Neural progenitor cell (in vitro differentiated cells): ENCODE measurements around the gene PEMT. TPM values are rescaled to one million over a fixed set of nuclear protein-coding genes. Genes with fewer than 3 reads are reported as not detected.

Experiments
- DNase-seq: peaks from one replicate; pipeline ENCODE4 v3.0.0-alpha.2; 2016; ENCODE audit warnings: low spot score
- H2AFZ ChIP-seq: fragments of 200-600 bp; sonication (generic); replicated peaks from 2 replicates; pipeline ENCODE4 v1.6.1; 2016; ENCODE audit warnings: antibody characterized with exemption
- H3F3A ChIP-seq: fragments of 200-600 bp; sonication (generic); 2 replicates; pipeline ENCODE4 v1.6.1; 2016; ENCODE audit warnings: antibody characterized with exemption, low read depth
- H3K27ac ChIP-seq: fragments of 200-600 bp; sonication (generic); 2 replicates; pipeline ENCODE4 v1.5.1; 2016; ENCODE audit warnings: mild to moderate bottlenecking
- H3K27me3 ChIP-seq: fragments of 200-600 bp; sonication (generic); 2 replicates; pipeline ENCODE4 v1.6.1; 2016; ENCODE audit warnings: mild to moderate bottlenecking, moderate library complexity
- H3K36me3 ChIP-seq: fragments of 200-600 bp; sonication (generic); 2 replicates; pipeline ENCODE4 v1.5.1; 2016
- H3K4me1 ChIP-seq: fragments of 200-600 bp; sonication (generic); 2 replicates; pipeline ENCODE4 v1.6.1; 2016; ENCODE audit warnings: mixed run types
- H3K4me2 ChIP-seq: fragments of 200-600 bp; sonication (generic); 2 replicates; pipeline ENCODE4 v1.6.1; 2016
- H3K4me3 ChIP-seq: fragments of 200-600 bp; sonication (generic); 2 replicates; pipeline ENCODE4 v1.5.1; 2016
- H3K79me2 ChIP-seq: fragments of 200-600 bp; sonication (generic); 2 replicates; pipeline ENCODE4 v1.6.1; 2016; ENCODE audit warnings: low read depth
- H3K9ac ChIP-seq: fragments of 200-600 bp; sonication (generic); 2 replicates; pipeline ENCODE4 v1.6.1; 2016
- H3K9me3 ChIP-seq: fragments of 200-600 bp; sonication (generic); 2 replicates; pipeline ENCODE4 v1.5.1; 2016; ENCODE audit warnings: low read depth
- H4K20me1 ChIP-seq: fragments of 200-600 bp; sonication (generic); 2 replicates; pipeline ENCODE4 v1.6.1; 2016; ENCODE audit warnings: low read depth
- H3K27ac Mint-ChIP-seq: 3 replicates; pipeline ENCODE4 v1.8.0; 2021; ENCODE audit warnings: mixed read lengths
- H3K27me3 Mint-ChIP-seq: 2 replicates; pipeline ENCODE4 v1.8.0; 2022; ENCODE audit warnings: low read depth, mild to moderate bottlenecking, inconsistent platforms, moderate library complexity, mixed read lengths; ENCODE audit not compliant: insufficient read depth
- H3K36me3 Mint-ChIP-seq: 3 replicates; pipeline ENCODE4 v1.8.0; 2021; ENCODE audit warnings: mixed read lengths
- H3K4me1 Mint-ChIP-seq: 3 replicates; pipeline ENCODE4 v1.8.0; 2021; ENCODE audit warnings: mixed read lengths
- H3K4me3 Mint-ChIP-seq: 3 replicates; pipeline ENCODE4 v1.8.0; 2021; ENCODE audit warnings: mild to moderate bottlenecking, moderate library complexity, mixed read lengths
- H3K9me3 Mint-ChIP-seq: 3 replicates; pipeline ENCODE4 v1.8.0; 2020; ENCODE audit warnings: mixed read lengths
- EZH2 ChIP-seq: fragments of 200-600 bp; sonication (generic); IDR thresholded peaks from 2 replicates; pipeline ENCODE4 v1.6.1; 2017; ENCODE audit warnings: antibody characterized with exemption, mild to moderate bottlenecking, moderate library complexity
- EZH2phosphoT487 ChIP-seq: fragments of 200-600 bp; sonication (generic); IDR thresholded peaks from 2 replicates; pipeline ENCODE4 v1.6.1; 2017; ENCODE audit warnings: antibody characterized with exemption
- total RNA-seq: library from RNA; depleted of rRNA; stranded (reverse); fragments of >200 nt; gene quantifications from 2 replicates; pipeline ENCODE4 v1.2.3, GENCODE V29; 2015; ENCODE audit warnings: low replicate concordance
- TF ChIP-seq, protein P1 (sequence below): fragments of 200-600 bp; sonication (generic); IDR thresholded peaks from 2 replicates; pipeline ENCODE4 v1.5.1; 2017; ENCODE audit warnings: antibody characterized with exemption, mild to moderate bottlenecking

The PEMT gene
- total RNA-seq, 1 donor from 2014 or later: 17.7 TPM

DNA sequence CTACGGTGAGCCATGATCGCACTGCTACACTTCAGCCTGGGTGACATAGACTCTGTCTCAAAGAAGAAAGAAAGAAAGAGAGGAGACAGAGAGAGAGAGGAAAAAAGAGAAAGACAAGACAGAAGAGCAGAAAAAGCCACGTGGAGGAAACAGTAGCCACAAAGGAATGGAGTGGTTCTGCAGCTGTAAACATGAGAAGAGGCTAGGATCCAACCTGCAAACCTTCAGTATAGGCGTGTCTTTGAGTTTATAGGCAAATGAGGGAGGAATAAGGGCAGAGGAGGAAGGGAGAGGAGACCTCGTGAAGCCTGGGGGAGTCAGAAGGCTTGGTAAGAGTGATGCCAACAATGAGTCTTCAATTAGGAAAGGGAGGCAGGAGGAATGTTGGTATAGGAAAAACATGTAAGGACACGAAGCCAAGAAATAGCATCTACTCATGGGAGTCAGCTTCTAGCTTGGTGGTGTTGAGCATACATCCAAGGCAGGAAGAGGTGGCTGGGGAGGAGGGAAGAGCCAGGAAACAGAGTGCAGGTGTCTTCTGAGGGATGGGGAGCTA, 110.8 kb downstream of the PEMT start:
- H3K36me3 Mint-ChIP-seq: peaks cover 6% of the 10 kb centered on the region
- peaks cover 87% of the 10 kb centered on the region for H3K79me2 ChIP-seq
- H3K4me3 Mint-ChIP-seq: no peak overlapping the region
- H3K36me3 ChIP-seq: no peaks in the 10 kb centered on the region
- H4K20me1 ChIP-seq: peaks cover 23% of the 10 kb centered on the region
- H3K9ac ChIP-seq: no peak overlapping the region
- TF ChIP-seq EZH2phosphoT487: no peak
- TF ChIP-seq, protein P1, sequence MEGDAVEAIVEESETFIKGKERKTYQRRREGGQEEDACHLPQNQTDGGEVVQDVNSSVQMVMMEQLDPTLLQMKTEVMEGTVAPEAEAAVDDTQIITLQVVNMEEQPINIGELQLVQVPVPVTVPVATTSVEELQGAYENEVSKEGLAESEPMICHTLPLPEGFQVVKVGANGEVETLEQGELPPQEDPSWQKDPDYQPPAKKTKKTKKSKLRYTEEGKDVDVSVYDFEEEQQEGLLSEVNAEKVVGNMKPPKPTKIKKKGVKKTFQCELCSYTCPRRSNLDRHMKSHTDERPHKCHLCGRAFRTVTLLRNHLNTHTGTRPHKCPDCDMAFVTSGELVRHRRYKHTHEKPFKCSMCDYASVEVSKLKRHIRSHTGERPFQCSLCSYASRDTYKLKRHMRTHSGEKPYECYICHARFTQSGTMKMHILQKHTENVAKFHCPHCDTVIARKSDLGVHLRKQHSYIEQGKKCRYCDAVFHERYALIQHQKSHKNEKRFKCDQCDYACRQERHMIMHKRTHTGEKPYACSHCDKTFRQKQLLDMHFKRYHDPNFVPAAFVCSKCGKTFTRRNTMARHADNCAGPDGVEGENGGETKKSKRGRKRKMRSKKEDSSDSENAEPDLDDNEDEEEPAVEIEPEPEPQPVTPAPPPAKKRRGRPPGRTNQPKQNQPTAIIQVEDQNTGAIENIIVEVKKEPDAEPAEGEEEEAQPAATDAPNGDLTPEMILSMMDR: no peak
- TF ChIP-seq EZH2: no peak
- H3K4me1 Mint-ChIP-seq: peaks cover 24% of the 10 kb centered on the region
- no peak overlapping the region for H3K4me2 ChIP-seq
- no peak for DNase-seq
- no peaks in the 10 kb centered on the region for H3K9me3 ChIP-seq
- no peak overlapping the region for H3K27ac Mint-ChIP-seq
- H3K27me3 Mint-ChIP-seq: no peaks in the 10 kb centered on the region
- no peaks in the 10 kb centered on the region for H3F3A ChIP-seq
- no peaks in the 10 kb centered on the region for H3K27me3 ChIP-seq
- no peak overlapping the region for H2AFZ ChIP-seq
- peaks cover 22% of the 10 kb centered on the region for H3K4me1 ChIP-seq
- H3K27ac ChIP-seq: no peak overlapping the region
- no peak overlapping the region for H3K4me3 ChIP-seq
- no peaks in the 10 kb centered on the region for H3K9me3 Mint-ChIP-seq

DNA sequence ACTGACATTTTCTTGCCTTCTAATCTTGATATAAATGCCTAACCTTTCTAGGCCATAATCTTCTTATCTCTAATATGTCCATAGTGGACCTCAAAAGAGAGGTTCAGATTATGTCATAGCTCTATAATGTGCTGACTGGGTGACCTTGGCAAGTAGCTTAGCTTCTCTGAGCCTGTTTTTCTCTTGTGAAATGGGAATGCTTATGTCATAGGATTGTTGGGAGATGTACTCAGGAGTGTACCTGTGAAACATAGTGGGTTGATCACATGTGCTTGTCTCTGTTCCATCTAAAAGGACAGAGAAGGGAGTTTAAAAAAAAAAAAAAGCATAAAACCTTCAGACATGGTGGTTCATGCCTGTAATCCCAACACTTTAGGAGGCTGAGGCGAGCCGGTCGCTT, 112.3 kb downstream of the PEMT start:
- Histone ChIP-seq H3F3A (no peaks in the 10 kb centered on the region), H3K4me3 (no peak overlapping the region)
- H3K4me3 Mint-ChIP-seq: peak overlapping the region; percentile 29

DNA sequence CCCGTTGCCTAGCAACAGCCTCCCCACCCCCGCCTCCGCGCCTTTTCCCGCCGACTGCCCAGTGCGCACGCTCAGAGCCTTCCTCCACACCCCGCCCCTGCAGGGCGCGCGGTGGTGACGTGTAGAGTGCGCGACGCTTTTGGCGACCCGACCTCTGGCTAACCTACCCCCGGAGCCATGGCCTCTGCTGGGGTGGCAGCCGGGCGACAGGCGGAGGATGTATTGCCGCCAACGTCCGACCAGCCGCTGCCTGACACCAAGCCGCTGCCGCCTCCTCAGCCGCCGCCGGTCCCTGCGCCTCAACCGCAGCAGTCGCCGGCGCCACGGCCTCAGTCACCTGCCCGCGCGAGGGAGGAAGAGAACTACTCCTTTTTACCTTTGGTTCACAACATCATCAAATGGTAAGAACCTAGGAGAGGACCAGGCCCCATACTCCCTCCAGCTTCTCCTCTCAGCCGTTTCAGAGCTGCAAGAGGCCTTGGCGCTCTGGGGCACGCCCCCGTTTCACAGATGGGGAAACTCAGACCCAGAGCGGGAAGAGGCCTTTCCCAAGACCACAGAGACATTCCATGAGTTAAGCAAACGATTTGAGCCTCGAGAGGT, 114.5 kb downstream of the PEMT start, which contains the start of gene MED9:
MED9 (plus strand) TSS at position 136 of the 603 bp plus-strand sequence; CDS start at position 178, 42 bp downstream.
- TF ChIP-seq EZH2phosphoT487 (no peak), EZH2 (no peak)
- TF ChIP-seq, protein P1: no peak
- Mint-ChIP-seq H3K27ac (peak within 1 kb of the TSS; percentile 74), H3K9me3 (no peaks in the 10 kb centered on the region), H3K4me1 (peaks cover 29% of the 10 kb centered on the region), H3K36me3 (no peaks in the 10 kb centered on the region), H3K4me3 (peak within 1 kb of the TSS; percentile 97), H3K27me3 (no peaks in the 10 kb centered on the region)
- DNase-seq: peak; percentile 97
- Histone ChIP-seq H3K79me2 (peaks cover 51% of the 10 kb centered on the region), H3K9ac (peak within 1 kb of the TSS; percentile 96), H3K4me1 (peaks cover 23% of the 10 kb centered on the region), H4K20me1 (peaks cover 20% of the 10 kb centered on the region), H3K27ac (peak within 1 kb of the TSS; percentile 60), H3K36me3 (no peaks in the 10 kb centered on the region), H3K9me3 (no peaks in the 10 kb centered on the region), H3K4me2 (peak within 1 kb of the TSS; percentile 99), H3F3A (no peaks in the 10 kb centered on the region), H3K27me3 (no peaks in the 10 kb centered on the region), H2AFZ (peak within 1 kb of the TSS; percentile 86), H3K4me3 (peak within 1 kb of the TSS; percentile 92)

More for the DNA sequence above, 112.3 kb downstream of the PEMT start:
- H3K79me2 ChIP-seq: peaks cover 73% of the 10 kb centered on the region
- no peak overlapping the region for H3K9ac ChIP-seq
- H3K9me3 ChIP-seq: no peaks in the 10 kb centered on the region
- H3K4me1 Mint-ChIP-seq: peaks cover 24% of the 10 kb centered on the region
- H3K27ac Mint-ChIP-seq: no peak overlapping the region
- H3K36me3 Mint-ChIP-seq: no peaks in the 10 kb centered on the region
- H3K9me3 Mint-ChIP-seq: no peaks in the 10 kb centered on the region
- no peak overlapping the region for H3K4me2 ChIP-seq
- no peaks in the 10 kb centered on the region for H3K27me3 Mint-ChIP-seq
- no peak overlapping the region for H2AFZ ChIP-seq
- no peak overlapping the region for H3K27ac ChIP-seq
- H3K36me3 ChIP-seq: no peaks in the 10 kb centered on the region
- H3K27me3 ChIP-seq: no peaks in the 10 kb centered on the region
- DNase-seq: no peak
- H4K20me1 ChIP-seq: peaks cover 23% of the 10 kb centered on the region
- peaks cover 22% of the 10 kb centered on the region for H3K4me1 ChIP-seq
- TF ChIP-seq, protein P1: no peak
- TF ChIP-seq EZH2 (no peak), EZH2phosphoT487 (no peak)
